ENCODE measurements around the gene HTR3A.

GRCh38 chr11:113980785-113981184, 5.9 kb downstream of the HTR3A start:
- no peak for TF ChIP-seq CTCF (IDR thresholded peaks at IDR 0.05)
- TF ChIP-seq POLR2AphosphoS5 (IDR thresholded peaks at IDR 0.05) = no peak
- TF ChIP-seq POLR2A (IDR thresholded peaks at IDR 0.05) = no peak
